Activated CD4-positive, alpha-beta T cell treated with anti-CD3 and anti-CD28 coated beads, Interleukin-2, Interleukin-4, amounts not matched to agents 100 ng/mL and 50 ng/mL, durations not matched to agents 16 hours and 8 hours (primary cell): ENCODE results near the gene IFT172.

Experiments used
- DNase-seq: peaks from one replicate; pipeline ENCODE4 v3.0.0-alpha.2; 2020; ENCODE audit warnings: low spot score

The IFT172 gene

GRCh38 chr2:27422958-27423357, 66.6 kb downstream of the IFT172 start:
- no peak for DNase-seq

GRCh38 chr2:27421660-27422250, 67.8 kb downstream of the IFT172 start:
- no peak for DNase-seq

- DNase-seq: no peak
Observed at GRCh38 chr2:27420996-27421395, 68.5 kb downstream of the IFT172 start.

- DNase-seq: no peak
Observed at GRCh38 chr2:27416151-27416550, 73.4 kb downstream of the IFT172 start.

- DNase-seq: no peak
Observed at GRCh38 chr2:27412419-27413152, 77.0 kb downstream of the IFT172 start.

GRCh38 chr2:27409321-27410073, 80.0 kb downstream of the IFT172 start, which contains the start of gene PPM1G:
Gene PPM1G (minus strand): TSS chr2:27409591. CDS start chr2:27409422, 169 bp downstream.
- DNase-seq: peak; percentile 97

- peak; percentile 22 for DNase-seq
Observed at GRCh38 chr2:27408601-27409320, 80.8 kb downstream of the IFT172 start.

GRCh38 chr2:27407798-27408491, 81.6 kb downstream of the IFT172 start:
- peak; percentile 14 for DNase-seq

- no peak for DNase-seq
Observed at GRCh38 chr2:27400348-27401135, 89.0 kb downstream of the IFT172 start.

GRCh38 chr2:27398962-27399361, 90.6 kb downstream of the IFT172 start:
- no peak for DNase-seq
